ENCODE data around the gene RHBDD1.

RHBDD1 gene

GRCh38 chr2:226847090-226847489 is 11.2 kb downstream of the RHBDD1 start:
- DNase-seq, result no peak

GRCh38 chr2:226847511-226847910 is 11.7 kb downstream of the RHBDD1 start:
- DNase-seq, result no peak

- no peak for DNase-seq
Observed at GRCh38 chr2:226849349-226849748, 13.5 kb downstream of the RHBDD1 start.

- no peak for DNase-seq
Observed at GRCh38 chr2:226850024-226850423, 14.2 kb downstream of the RHBDD1 start.

GRCh38 chr2:226855787-226856186 is 19.9 kb downstream of the RHBDD1 start:
- no peak for DNase-seq

- DNase-seq, result no peak
Observed at GRCh38 chr2:226860087-226860486, 24.2 kb downstream of the RHBDD1 start.

GRCh38 chr2:226862623-226863022 is 26.8 kb downstream of the RHBDD1 start:
- no peak for DNase-seq

- no peak for DNase-seq
Observed at GRCh38 chr2:226865273-226865672, 29.4 kb downstream of the RHBDD1 start.

- no peak for DNase-seq
Observed at GRCh38 chr2:226865710-226866109, 29.9 kb downstream of the RHBDD1 start.

GRCh38 chr2:226868331-226869162 is 32.7 kb downstream of the RHBDD1 start:
- no peak for DNase-seq

GRCh38 chr2:226869371-226869770 is 33.5 kb downstream of the RHBDD1 start:
- no peak for DNase-seq

GRCh38 chr2:226873051-226873620 is 37.3 kb downstream of the RHBDD1 start:
- no peak for DNase-seq

GRCh38 chr2:226873826-226874225 is 38.0 kb downstream of the RHBDD1 start:
- no peak for DNase-seq

GRCh38 chr2:226874749-226875148 is 38.9 kb downstream of the RHBDD1 start:
- no peak for DNase-seq

GRCh38 chr2:226875438-226876225 is 39.8 kb downstream of the RHBDD1 start:
- no peak for DNase-seq

GRCh38 chr2:226877491-226877890 is 41.6 kb downstream of the RHBDD1 start:
- no peak for DNase-seq

- no peak for DNase-seq
Observed at GRCh38 chr2:226881287-226881686, 45.4 kb downstream of the RHBDD1 start.

GRCh38 chr2:226882606-226883005 is 46.8 kb downstream of the RHBDD1 start:
- DNase-seq, result no peak

GRCh38 chr2:226883296-226883795 is 47.5 kb downstream of the RHBDD1 start:
- no peak for DNase-seq

- no peak for DNase-seq
Observed at GRCh38 chr2:226884166-226884565, 48.3 kb downstream of the RHBDD1 start.

GRCh38 chr2:226885769-226886435 is 50.0 kb downstream of the RHBDD1 start:
- no peak for DNase-seq

GRCh38 chr2:226887940-226888339 is 52.1 kb downstream of the RHBDD1 start:
- DNase-seq, result no peak

GRCh38 chr2:226888378-226888965 is 52.6 kb downstream of the RHBDD1 start:
- DNase-seq, result no peak
